Sigmoid colon (tissue), 7 donors: Measurements from ENCODE around the gene GLP2R. TPM values are rescaled to one million over a fixed set of nuclear protein-coding genes. Genes with fewer than 3 reads are reported as not detected.

ENCODE experiments used
- DNase-seq: peaks from one replicate; pipeline ENCODE4 v3.0.0-alpha.2; 2019
- H3K27ac ChIP-seq, 4 donors: fragments of 200-600 bp; sonication (generic); one replicate each; pipeline ENCODE4 v1.5.1; 2016 to 2019; ENCODE audit warnings: mild to moderate bottlenecking in 1 of 4
- H3K27me3 ChIP-seq, 3 donors: fragments of 200-600 bp; sonication (generic); one replicate each; pipeline ENCODE4 v1.5.1; 2019; ENCODE audit warnings: mild to moderate bottlenecking in 1 of 3
- H3K36me3 ChIP-seq, 4 donors: fragments of 200-600 bp; sonication (generic); one replicate each; pipeline ENCODE4 v1.5.1; 2016 to 2019
- H3K4me1 ChIP-seq, 4 donors: fragments of 200-600 bp; sonication (generic); one replicate each; pipeline ENCODE4 v1.5.1; 2017 to 2019
- H3K4me3 ChIP-seq, 4 donors: fragments of 200-600 bp; sonication (generic); one replicate each; pipeline ENCODE4 v1.5.1; 2017 to 2019; ENCODE audit warnings: mild to moderate bottlenecking in 2 of 4, moderate library complexity in 1 of 4
- H3K9me3 ChIP-seq, 4 donors: fragments of 200-600 bp in 3 of 4; sonication (generic) in 3 of 4; one replicate each; pipeline versions ENCODE4 v1.5.1 to v1.6.1; 2013 to 2019
- EP300 ChIP-seq, 4 donors: sonication (generic); formaldehyde crosslinking; IDR thresholded peaks; one replicate each; pipeline ENCODE4 v1.6.1; 2017; ENCODE audit warnings: antibody characterized with exemption in 4 of 4
- POLR2A ChIP-seq, 2 donors: fragments of 450-650 bp; IDR thresholded peaks; one replicate each; pipeline ENCODE4 v1.6.1; 2016; ENCODE audit warnings: antibody characterized with exemption in 2 of 2, mild to moderate bottlenecking in 2 of 2, moderate library complexity in 2 of 2
- POLR2AphosphoS5 ChIP-seq, 4 donors: sonication (generic); formaldehyde crosslinking; IDR thresholded peaks; one replicate each; pipeline ENCODE4 v1.6.1; 2017; ENCODE audit warnings: antibody characterized with exemption in 4 of 4
- WGBS, 2 donors: extraction: QIAGEN DNeasy Blood & Tissue Kit; methylation state at CpG; one replicate each; pipeline ENCODE4 v1.1.7; 2013; 5-methylcytosine and 5-hydroxymethylcytosine counted together
- intact Hi-C: fragments of 100-400 bp; cut with DNase I; formaldehyde crosslinking; loops from one replicate; pipeline ENCODE4 v1.15.1; 2023
- polyA plus RNA-seq, 3 donors: library from polyadenylated mRNA; stranded (reverse); fragments of 200-250 nt; gene quantifications; one replicate each; pipeline ENCODE4 v1.2.3, GENCODE V29; 2013
- total RNA-seq, 4 donors: library from RNA; depleted of rRNA; stranded (reverse); fragments of >200 nt; gene quantifications; one replicate each; pipeline ENCODE4 v1.1.0, GENCODE V29; 2016
- TF ChIP-seq, protein P1 (sequence below), 4 experiments: fragments of 450-650 bp in 3 of 4; fragments of 200-600 bp in 1 of 4; IDR thresholded peaks; one replicate each; pipeline ENCODE4 v1.5.1; 2016 to 2019; ENCODE audit warnings: antibody characterized with exemption in 4 of 4, mild to moderate bottlenecking in 3 of 4, moderate library complexity in 2 of 4
- donor health status: healthy with polysubstance abuse.
- donor health status: Bipolar disorder and iron deficiency.
- donor health status: healthy.

The GLP2R gene
- total and polyA plus RNA-seq, 7 donors, result 0.89 to 56.2 (median 28.5) TPM

DNA sequence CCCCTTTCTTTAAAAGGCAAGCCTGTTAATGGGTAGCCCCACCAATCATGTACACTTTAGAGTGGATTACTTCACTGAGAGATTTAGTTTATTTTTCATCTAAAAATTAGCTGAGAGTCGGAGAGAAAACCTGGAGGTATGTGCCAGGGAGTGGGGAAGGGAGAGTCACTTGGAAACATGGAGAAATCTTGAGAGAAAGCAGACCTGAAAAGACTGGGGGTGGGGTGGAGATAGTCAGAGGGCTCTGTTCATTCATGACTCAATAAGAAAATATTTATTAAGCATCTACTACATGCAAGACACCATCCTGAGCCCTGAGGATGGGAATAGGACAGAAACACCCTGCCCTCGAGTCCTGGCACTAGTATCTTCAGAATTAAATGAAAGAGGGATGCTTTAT is 106.8 kb downstream of the GLP2R start:
- Histone ChIP-seq H3K9me3 (no peaks in the 10 kb centered on the region), H3K36me3 (no peaks in the 10 kb centered on the region), H3K27ac (no peak overlapping the region), H3K4me1 (peaks cover 0 to 9% (median 8%) of the 10 kb centered on the region in 4 donors), H3K27me3 (no peaks in the 10 kb centered on the region), H3K4me3 (no peak overlapping the region)
- 60 to 73% methylated on average over 2 of the region's 2 CpGs for WGBS, 2 donors
- TF ChIP-seq POLR2A (IDR thresholded peaks at IDR 0.05), result no peak
- TF ChIP-seq, protein P1, sequence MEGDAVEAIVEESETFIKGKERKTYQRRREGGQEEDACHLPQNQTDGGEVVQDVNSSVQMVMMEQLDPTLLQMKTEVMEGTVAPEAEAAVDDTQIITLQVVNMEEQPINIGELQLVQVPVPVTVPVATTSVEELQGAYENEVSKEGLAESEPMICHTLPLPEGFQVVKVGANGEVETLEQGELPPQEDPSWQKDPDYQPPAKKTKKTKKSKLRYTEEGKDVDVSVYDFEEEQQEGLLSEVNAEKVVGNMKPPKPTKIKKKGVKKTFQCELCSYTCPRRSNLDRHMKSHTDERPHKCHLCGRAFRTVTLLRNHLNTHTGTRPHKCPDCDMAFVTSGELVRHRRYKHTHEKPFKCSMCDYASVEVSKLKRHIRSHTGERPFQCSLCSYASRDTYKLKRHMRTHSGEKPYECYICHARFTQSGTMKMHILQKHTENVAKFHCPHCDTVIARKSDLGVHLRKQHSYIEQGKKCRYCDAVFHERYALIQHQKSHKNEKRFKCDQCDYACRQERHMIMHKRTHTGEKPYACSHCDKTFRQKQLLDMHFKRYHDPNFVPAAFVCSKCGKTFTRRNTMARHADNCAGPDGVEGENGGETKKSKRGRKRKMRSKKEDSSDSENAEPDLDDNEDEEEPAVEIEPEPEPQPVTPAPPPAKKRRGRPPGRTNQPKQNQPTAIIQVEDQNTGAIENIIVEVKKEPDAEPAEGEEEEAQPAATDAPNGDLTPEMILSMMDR (IDR thresholded peaks at IDR 0.05), result no peak
- peak in 1 of 4 donors; percentile 11 for TF ChIP-seq POLR2AphosphoS5 (IDR thresholded peaks at IDR 0.05)
- TF ChIP-seq EP300 (IDR thresholded peaks at IDR 0.05), result no peak
- intact Hi-C loops, result no loop called here
- DNase-seq, result no peak

DNA sequence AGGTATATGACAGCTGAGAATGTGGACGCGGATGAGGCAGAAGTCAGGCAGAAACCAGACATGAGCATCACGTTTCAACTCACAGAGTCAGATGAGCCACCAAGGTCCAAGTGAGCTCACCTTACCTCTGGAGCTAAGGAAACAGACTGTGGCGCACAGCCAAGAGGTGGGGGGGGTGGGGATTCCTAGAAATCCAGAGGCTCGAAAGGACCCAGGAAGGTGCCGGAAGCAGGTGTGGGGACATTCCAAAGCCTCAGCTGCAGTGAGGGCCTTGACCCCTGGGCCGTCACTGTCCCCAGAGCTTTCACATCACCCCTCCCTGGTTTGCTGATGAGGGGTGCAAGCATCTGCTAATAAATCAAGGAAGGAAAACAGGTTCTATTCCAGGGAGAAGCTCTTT is 108.6 kb downstream of the GLP2R start:
- H3K4me1 ChIP-seq, result peaks cover 0 to 9% (median 8%) of the 10 kb centered on the region in 4 donors
- no peak for DNase-seq
- TF ChIP-seq POLR2AphosphoS5 (IDR thresholded peaks at IDR 0.05) (no peak), EP300 (IDR thresholded peaks at IDR 0.05) (no peak), POLR2A (IDR thresholded peaks at IDR 0.05) (no peak)
- TF ChIP-seq, protein P1 (IDR thresholded peaks at IDR 0.05), result no peak
- intact Hi-C loops, result no loop called here
- H3K36me3 ChIP-seq, result peaks cover 0 to 9% (median 0%) of the 10 kb centered on the region in 4 donors
- H3K9me3 ChIP-seq, result peaks cover 0 to 5% (median 0%) of the 10 kb centered on the region in 4 donors
- H3K4me3 ChIP-seq, result no peak overlapping the region
- H3K27ac ChIP-seq, result no peak overlapping the region
- H3K27me3 ChIP-seq, result no peaks in the 10 kb centered on the region
- 88 to 91% methylated on average over 7 of the region's 7 CpGs for WGBS, 2 donors

GRCh38 chr17:9935408-9935807 is 109.7 kb downstream of the GLP2R start:
- Histone ChIP-seq H3K9me3 (peaks cover 0 to 5% (median 0%) of the 10 kb centered on the region in 4 donors), H3K27ac (no peak overlapping the region), H3K4me3 (no peak overlapping the region), H3K4me1 (peaks cover 0 to 9% (median 8%) of the 10 kb centered on the region in 4 donors), H3K27me3 (no peaks in the 10 kb centered on the region), H3K36me3 (peaks cover 0 to 17% (median 0%) of the 10 kb centered on the region in 4 donors)
- TF ChIP-seq, protein P1 (IDR thresholded peaks at IDR 0.05), result no peak
- TF ChIP-seq POLR2A (IDR thresholded peaks at IDR 0.05) (no peak), EP300 (IDR thresholded peaks at IDR 0.05) (no peak), POLR2AphosphoS5 (IDR thresholded peaks at IDR 0.05) (no peak)
- 77 to 82% methylated on average over 6 of the region's 6 CpGs for WGBS, 2 donors
- no peak for DNase-seq
- intact Hi-C loops, result no loop called here

DNA sequence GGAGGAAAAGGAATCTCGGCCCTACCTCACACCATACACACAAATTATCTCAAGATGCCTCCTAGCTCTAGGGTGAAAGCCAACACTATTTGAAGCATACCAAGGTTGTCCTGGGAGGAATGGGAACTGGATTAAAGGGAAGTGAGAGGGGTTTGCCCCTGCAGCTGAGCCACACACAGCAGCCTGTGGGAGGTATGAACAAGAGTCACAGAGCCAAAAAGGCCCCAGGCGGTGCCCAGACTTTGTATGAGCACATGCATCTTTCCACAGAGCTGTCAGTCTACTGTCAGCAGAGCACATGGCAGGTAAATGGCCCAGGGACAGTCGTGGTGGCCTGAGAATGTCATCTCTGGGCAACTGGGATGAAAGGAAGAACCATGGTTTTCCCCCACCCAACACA is 110.4 kb downstream of the GLP2R start:
- no peak overlapping the region for H3K27ac ChIP-seq
- no peaks in the 10 kb centered on the region for H3K27me3 ChIP-seq
- intact Hi-C loops, result no loop called here
- DNase-seq, result no peak
- no peak for TF ChIP-seq POLR2A (IDR thresholded peaks at IDR 0.05)
- TF ChIP-seq POLR2AphosphoS5 (IDR thresholded peaks at IDR 0.05), result no peak
- TF ChIP-seq, protein P1 (IDR thresholded peaks at IDR 0.05), result no peak
- no peak for TF ChIP-seq EP300 (IDR thresholded peaks at IDR 0.05)
- H3K36me3 ChIP-seq, result peaks cover 0 to 18% (median 0%) of the 10 kb centered on the region in 4 donors
- H3K4me1 ChIP-seq, result peaks cover 0 to 9% (median 8%) of the 10 kb centered on the region in 4 donors
- H3K9me3 ChIP-seq, result peaks cover 0 to 5% (median 0%) of the 10 kb centered on the region in 4 donors
- WGBS, 2 donors, result 70 to 79% methylated on average over 3 of the region's 3 CpGs
- no peak overlapping the region for H3K4me3 ChIP-seq
